ENCODE measurements around the gene LY6G6D.

GRCh38 chr6:31733734-31734133, 18.6 kb downstream of the LY6G6D start:
- no peak for TF ChIP-seq EZH2 (IDR thresholded peaks at IDR 0.05; ENCODE audit: borderline replicate concordance)
- TF ChIP-seq, protein P1, sequence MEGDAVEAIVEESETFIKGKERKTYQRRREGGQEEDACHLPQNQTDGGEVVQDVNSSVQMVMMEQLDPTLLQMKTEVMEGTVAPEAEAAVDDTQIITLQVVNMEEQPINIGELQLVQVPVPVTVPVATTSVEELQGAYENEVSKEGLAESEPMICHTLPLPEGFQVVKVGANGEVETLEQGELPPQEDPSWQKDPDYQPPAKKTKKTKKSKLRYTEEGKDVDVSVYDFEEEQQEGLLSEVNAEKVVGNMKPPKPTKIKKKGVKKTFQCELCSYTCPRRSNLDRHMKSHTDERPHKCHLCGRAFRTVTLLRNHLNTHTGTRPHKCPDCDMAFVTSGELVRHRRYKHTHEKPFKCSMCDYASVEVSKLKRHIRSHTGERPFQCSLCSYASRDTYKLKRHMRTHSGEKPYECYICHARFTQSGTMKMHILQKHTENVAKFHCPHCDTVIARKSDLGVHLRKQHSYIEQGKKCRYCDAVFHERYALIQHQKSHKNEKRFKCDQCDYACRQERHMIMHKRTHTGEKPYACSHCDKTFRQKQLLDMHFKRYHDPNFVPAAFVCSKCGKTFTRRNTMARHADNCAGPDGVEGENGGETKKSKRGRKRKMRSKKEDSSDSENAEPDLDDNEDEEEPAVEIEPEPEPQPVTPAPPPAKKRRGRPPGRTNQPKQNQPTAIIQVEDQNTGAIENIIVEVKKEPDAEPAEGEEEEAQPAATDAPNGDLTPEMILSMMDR (IDR thresholded peaks at IDR 0.05; ENCODE audit: poor library complexity) = no peak
